Spleen (tissue), 7 donors: Measurements from ENCODE around the gene NDE1.

Experiments
- CTCF ChIP-seq, 11 experiments: fragments of 200-600 bp in 7 of 11; fragments of 450-650 bp in 4 of 11; sonication (generic) in 4 of 11; IDR thresholded peaks in 8 of 11; conservative IDR thresholded peaks in 3 of 11; 1 replicate in 7 of 11; 2 replicates in 4 of 11; pipeline versions ENCODE4 v1.4.0 to v1.8.0; 2016 to 2021; ENCODE audit warnings: antibody characterized with exemption in 11 of 11, inconsistent platforms in 4 of 11, mild to moderate bottlenecking in 1 of 11
- POLR2A ChIP-seq, 3 donors: fragments of 450-650 bp; IDR thresholded peaks; one replicate each; pipeline ENCODE4 v1.5.1; 2017; ENCODE audit warnings: antibody characterized with exemption in 3 of 3, mild to moderate bottlenecking in 1 of 3
- POLR2AphosphoS5 ChIP-seq, 3 donors: sonication (generic); formaldehyde crosslinking; IDR thresholded peaks; one replicate each; pipeline ENCODE4 v1.5.1; 2017; ENCODE audit warnings: antibody characterized with exemption in 3 of 3
- donor health status: DM: no; HTN: no; CAD: no; lungs with moderate emphysema.
- donor health status: DM: no; HTN: no; CAD: no.
- donor health status: DM: no; HTN: no; CAD: no.

DNA sequence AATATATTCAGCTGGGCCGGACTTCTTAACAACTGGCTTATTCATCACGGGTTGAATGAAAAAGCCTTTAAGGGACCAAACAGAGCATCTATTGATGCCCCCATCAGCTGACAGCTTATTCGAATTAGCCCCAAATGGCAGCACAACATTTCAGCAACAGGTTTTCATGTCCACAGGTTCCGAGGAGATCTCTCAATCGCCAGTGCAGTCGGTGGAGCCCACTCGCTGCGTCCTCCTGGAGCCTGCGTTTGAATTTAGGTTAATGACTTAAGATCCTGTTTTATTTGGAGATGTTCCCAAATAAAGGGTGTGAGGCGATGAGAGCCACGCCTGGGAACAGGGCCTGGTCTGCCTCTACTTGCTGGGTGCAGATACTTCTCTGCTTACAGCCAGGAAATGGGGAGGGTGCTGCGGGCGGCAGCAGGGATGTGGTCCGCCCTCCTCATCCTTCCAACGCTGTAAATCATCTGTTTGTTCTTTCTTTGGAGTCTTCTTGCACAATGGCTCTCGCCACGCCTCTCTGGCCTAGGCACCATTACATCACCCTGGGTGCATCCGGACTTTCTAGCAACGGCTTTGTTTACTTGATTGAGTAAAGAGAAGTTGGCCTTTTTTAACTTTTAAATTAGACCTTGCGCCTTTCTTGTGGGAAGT is 22.6 kb downstream of the NDE1 start:
- TF ChIP-seq POLR2A (IDR thresholded peaks at IDR 0.05) (no peak), CTCF (IDR thresholded peaks at IDR 0.05 in 8 of 11, conservative IDR thresholded peaks at IDR 0.05 in 3 of 11) (no peak), POLR2AphosphoS5 (IDR thresholded peaks at IDR 0.05) (peak; percentile 61 to 93 (median 87))
